SW 1271 (cell line): Measurements from ENCODE around the gene FBXL4.

ENCODE experiments used
- DNase-seq, 2 experiments: peaks; one replicate each; lab custom pipeline; 2025; lab: John Stamatoyannopoulos, UW

Gene FBXL4

GRCh38 chr6:98838975-98839374 is 108.8 kb downstream of the FBXL4 start:
- no peak for DNase-seq

- DNase-seq: no peak
These were observed 109.7 kb downstream of the FBXL4 start for GRCh38 chr6:98838032-98838431.

DNA sequence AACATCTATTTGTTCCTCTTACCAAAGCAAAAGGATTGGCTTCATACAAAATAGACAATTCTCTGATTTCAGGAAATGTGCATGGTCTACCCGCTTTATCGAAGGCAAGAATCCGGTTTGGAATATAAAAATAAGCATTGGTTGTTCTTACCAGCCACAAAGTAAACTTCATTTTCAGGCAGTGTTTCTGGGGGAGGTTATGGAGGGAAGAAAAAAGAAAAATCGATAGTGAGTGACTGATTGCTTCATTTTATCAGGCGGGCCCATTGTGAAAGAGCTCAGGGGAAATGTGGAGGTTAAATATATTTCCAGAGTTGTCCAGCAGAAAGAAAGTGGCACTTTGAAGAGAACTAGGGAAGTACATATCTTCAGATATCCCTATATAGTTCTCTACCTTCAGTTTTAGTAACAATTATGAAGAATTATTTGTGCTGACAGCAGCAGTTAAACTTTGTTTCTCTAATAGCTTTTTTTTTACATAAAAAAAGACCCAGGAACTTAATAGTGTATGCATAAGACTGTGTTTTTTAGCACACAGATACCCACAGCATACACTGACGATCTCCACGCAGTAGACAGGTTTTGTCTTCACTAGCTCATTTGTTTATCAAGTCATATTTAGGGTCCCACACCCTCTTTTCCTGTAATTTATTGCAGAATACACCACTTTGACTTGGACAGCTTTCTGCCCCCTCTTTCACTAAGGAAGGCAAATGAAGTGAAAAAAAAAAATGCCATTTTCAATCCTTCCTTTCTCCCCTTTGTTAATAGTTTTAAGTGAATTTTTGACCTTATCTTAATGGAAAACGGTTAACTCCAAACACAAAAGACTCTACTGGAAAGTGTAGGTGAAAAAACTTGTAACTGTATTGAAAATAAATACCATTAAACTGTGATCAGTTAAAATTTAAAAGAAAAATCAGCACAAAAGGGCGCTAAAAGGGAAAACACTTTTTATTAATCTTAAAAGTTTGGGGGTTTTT is 110.5 kb downstream of the FBXL4 start:
- DNase-seq: no peak

GRCh38 chr6:98836025-98836961 is 111.5 kb downstream of the FBXL4 start:
- no peak for DNase-seq

DNA sequence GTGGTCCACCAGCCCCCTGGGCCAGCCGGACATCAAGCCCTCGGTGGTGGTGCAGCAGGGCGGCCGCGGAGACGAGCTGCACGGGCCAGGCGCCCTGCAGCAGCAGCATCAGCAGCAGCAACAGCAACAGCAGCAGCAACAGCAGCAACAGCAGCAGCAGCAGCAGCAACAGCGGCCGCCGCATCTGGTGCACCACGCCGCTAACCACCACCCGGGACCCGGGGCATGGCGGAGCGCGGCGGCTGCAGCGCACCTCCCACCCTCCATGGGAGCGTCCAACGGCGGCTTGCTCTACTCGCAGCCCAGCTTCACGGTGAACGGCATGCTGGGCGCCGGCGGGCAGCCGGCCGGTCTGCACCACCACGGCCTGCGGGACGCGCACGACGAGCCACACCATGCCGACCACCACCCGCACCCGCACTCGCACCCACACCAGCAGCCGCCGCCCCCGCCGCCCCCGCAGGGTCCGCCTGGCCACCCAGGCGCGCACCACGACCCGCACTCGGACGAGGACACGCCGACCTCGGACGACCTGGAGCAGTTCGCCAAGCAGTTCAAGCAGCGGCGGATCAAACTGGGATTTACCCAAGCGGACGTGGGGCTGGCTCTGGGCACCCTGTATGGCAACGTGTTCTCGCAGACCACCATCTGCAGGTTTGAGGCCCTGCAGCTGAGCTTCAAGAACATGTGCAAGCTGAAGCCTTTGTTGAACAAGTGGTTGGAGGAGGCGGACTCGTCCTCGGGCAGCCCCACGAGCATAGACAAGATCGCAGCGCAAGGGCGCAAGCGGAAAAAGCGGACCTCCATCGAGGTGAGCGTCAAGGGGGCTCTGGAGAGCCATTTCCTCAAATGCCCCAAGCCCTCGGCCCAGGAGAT is 112.4 kb downstream of the FBXL4 start:
- DNase-seq: peak in 1 of 2 experiments; percentile 18

GRCh38 chr6:98834060-98835031 is 113.4 kb downstream of the FBXL4 start, which contains the start of gene POU3F2:
POU3F2 (plus strand) TSS chr6:98834574; CDS start chr6:98834874, 300 bp downstream.
- peak; percentile 86 to 95 for DNase-seq

DNA sequence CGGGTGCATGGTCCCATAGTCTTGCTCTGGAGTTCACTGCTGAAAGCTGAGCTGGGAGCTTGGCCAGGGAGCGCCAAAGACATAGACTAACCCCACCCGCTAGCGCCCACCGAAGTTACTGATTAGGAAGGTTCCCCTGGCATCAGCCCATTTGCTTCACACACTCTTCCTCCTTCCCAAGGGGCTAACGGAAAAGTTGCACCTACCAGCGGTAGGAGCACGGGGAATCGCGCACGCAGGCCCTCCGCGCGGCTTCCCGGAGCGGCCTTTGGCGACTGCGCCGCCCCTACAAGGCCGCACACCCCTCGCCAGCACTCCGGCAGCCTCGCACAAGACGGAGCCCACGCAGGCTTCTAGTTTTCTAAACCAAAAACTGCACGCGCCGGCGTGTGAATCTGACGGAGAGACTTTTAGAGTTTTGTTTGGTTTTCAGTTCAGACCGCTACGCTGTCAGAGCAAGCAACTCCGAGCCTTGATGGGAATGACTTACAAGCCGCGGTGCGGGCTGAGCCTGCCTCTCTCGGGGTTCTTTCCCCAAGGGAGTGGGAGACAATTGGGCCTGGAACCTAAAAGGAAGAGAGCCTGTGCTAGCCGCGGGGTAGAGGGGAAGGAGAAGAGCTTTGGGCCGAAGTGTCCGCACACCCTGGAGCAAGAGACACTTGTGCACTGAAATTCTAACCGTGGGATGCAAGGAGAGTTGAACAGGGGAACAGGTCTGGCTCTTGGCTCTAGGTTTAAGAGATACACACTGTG is 114.3 kb downstream of the FBXL4 start:
- DNase-seq: peak in 1 of 2 experiments; percentile 59

- DNase-seq: no peak
These were observed 114.8 kb downstream of the FBXL4 start for GRCh38 chr6:98833057-98833306.

DNA sequence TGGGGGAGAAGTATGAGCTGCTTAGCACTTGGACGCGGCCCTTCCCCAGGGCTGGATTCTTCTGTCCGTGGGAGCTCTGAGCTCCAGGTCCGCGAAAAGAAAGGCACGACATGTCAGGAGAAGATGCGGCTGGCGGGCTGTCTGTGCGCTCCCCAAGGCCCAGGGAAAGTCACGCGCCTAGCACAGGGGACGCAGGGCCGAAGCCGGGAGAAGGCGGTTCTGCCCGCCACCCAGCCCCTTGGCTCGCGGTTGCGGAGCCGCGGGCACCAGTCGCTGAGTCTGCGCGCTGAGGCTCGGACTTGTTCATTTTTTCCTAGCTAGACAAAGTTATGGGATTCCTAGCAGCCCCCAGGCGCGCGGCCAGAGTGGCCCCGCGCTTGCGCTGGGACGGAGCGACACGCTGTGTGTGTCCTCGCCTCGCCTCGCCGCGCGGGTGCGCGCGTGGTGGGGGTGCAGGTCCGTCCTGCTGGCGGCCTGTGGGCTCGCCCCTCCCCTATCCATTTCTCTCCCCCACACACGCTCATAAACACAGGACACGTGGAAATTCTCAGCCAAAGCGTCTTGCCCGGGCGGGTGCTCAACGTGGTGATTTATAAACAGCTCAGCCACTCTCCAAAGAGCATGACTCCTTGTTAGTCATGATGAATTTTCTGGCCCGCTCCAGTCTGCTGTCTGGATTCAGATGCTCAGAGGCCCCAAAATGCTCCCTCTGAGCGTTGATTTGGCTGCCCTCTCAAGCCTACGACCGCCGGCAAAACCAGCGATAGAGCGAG is 115.3 kb downstream of the FBXL4 start:
- DNase-seq: no peak

GRCh38 chr6:98831959-98832283 is 115.8 kb downstream of the FBXL4 start:
- DNase-seq: no peak

- DNase-seq: no peak
These were observed 116.4 kb downstream of the FBXL4 start for GRCh38 chr6:98831057-98831958.

GRCh38 chr6:98830146-98830545 is 117.6 kb downstream of the FBXL4 start:
- no peak for DNase-seq

DNA sequence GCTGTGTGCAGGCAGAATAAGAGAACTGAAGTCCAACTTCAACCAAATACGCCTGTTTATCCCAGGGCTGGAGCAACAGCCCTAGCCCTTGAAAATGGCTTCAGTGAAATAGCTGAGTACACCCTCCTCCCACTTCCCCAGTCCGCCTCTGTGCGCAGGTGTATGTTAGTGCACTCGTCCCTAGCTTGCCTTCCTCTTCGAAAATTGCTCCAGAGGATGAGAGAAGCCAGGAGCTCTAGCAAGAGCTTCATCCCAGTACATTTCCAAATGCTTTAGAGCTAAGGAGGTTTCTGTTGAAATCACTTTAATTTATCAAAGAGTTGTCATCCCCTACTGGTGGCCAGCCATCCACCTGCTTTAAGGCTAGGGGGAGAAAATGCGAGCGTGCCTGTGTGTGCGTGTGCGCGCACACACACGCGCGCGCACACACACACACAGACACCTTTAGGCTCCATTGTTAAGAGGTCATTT is 118.8 kb downstream of the FBXL4 start:
- no peak for DNase-seq

DNA sequence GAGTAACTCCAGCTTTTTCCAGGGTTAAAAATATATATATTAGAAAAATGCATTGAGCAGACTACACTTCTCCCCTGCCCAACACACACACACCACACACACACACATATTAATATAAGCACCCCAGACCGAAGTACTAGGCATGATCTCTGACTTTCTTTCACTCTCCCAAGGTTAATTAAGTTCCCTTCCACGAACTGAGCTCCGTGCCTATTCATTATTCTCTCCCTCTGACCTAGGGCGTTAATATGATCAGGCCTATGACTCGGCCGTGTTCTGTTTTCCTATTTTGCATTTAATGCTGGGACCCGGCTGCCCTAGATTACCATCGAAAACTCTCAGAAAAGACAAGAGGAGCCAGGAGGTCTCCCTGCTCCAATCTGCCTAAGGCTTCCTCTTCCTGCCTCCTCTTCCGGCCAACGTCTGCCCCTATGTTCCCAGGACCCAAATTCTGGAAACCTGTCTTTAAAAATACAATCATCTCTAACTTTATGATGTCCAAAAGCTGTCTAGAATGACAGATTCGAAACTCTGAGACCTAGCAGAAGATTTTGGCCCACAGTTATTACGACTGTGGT is 119.4 kb downstream of the FBXL4 start:
- DNase-seq: no peak

DNA sequence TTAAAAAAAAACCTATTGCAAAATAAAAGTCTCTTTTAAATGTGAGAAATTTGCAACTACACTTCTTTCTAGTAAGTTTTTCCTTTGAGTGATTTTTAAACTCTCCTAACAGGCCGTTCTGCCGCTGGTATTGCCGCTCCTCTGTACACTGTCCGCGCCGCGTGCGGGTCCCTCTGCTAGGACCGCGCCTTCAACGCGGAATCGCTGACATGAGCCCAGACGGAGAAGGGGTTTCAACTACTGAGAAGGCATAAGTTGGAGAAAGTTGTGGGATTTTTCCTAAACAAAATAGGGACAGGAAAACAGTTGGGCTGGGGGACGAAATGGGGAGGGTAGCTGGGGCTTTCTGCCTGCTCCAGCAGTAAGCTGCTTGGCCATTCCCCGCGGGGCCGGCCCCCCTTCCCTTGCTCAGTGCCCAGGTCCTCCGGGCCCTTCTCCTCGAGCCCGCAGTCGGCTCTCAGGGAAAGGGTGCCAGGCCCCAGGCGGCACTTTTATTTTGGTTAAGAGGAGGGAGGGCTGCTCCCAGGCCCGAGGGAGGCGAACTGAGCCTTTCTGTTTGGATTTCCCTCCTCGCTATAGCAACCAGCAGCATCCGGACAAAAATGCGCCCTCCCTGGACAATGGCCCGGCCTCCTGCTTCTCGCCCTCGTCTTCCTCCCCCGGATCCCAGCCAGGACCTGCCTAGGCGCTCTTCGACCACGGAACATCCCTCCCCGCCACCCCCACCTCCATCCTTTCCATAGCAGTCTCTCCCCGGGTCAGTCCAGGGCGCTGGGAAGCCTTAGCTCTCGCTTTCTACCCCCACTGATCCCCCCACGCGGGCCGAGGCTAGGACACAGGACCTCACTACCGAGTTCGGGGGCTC is 120.2 kb downstream of the FBXL4 start:
- DNase-seq: no peak

GRCh38 chr6:98825600-98826230 is 122.0 kb downstream of the FBXL4 start:
- no peak for DNase-seq
